SK-N-SH treated with all-trans-retinoic acid at 6 μM for 48 hours (cell line): ENCODE measurements around the gene VEZF1.

Source experiments
- CREB5 ChIP-seq: fragments of 250-450 bp; sonication (Bioruptor Pico); IDR thresholded peaks from 2 replicates; pipeline ENCODE4 v1.5.1; 2020; ENCODE audit warnings: low read depth, mild to moderate bottlenecking, moderate library complexity
- CSDC2 ChIP-seq: fragments of 250-450 bp; sonication (Bioruptor Pico); IDR thresholded peaks from 2 replicates; pipeline ENCODE4 v1.5.0; 2020; ENCODE audit warnings: mild to moderate bottlenecking, moderate library complexity
- ESRRG ChIP-seq: fragments of 250-450 bp; sonication (Bioruptor Pico); IDR thresholded peaks from 2 replicates; pipeline ENCODE4 v1.6.1; 2021; ENCODE audit warnings: mild to moderate bottlenecking
- PATZ1 ChIP-seq: fragments of 250-450 bp; sonication (Bioruptor Pico); IDR thresholded peaks from 2 replicates; pipeline ENCODE4 v1.8.0; 2020; ENCODE audit warnings: mild to moderate bottlenecking, moderate library complexity, borderline replicate concordance
- TCF4 ChIP-seq: fragments of 250-450 bp; sonication (Bioruptor Pico); IDR thresholded peaks from 2 replicates; pipeline ENCODE4 v1.8.0; 2021; ENCODE audit warnings: mild to moderate bottlenecking, moderate library complexity, borderline replicate concordance
- ZC3H10 ChIP-seq: fragments of 250-450 bp; sonication (Bioruptor Pico); IDR thresholded peaks from 2 replicates; pipeline ENCODE4 v1.5.1; 2021; ENCODE audit warnings: mild to moderate bottlenecking, moderate library complexity
- ZFP3 ChIP-seq: fragments of 250-450 bp; sonication (Bioruptor Pico); IDR thresholded peaks from 2 replicates; pipeline ENCODE4 v1.5.0; 2020; ENCODE audit warnings: mild to moderate bottlenecking, moderate library complexity
- ZNF565 ChIP-seq: fragments of 450-650 bp; formaldehyde crosslinking; conservative IDR thresholded peaks from 2 replicates; pipeline ENCODE4 v1.5.0; 2020; ENCODE audit warnings: low read depth, mild to moderate bottlenecking, moderate library complexity

- TF ChIP-seq ESRRG (CRISPR knock-in tag) (no peak), CREB5 (CRISPR knock-in tag) (no peak), ZNF565 (CRISPR knock-in tag) (no peak), ZC3H10 (CRISPR knock-in tag) (no peak), ZFP3 (CRISPR knock-in tag) (no peak), CSDC2 (CRISPR knock-in tag) (no peak), TCF4 (no peak), PATZ1 (no peak)
Observed at GRCh38 chr17:58005031-58005727, 17.1 kb upstream of the VEZF1 start.
